ENCODE measurements around the gene GBP1.

DNA sequence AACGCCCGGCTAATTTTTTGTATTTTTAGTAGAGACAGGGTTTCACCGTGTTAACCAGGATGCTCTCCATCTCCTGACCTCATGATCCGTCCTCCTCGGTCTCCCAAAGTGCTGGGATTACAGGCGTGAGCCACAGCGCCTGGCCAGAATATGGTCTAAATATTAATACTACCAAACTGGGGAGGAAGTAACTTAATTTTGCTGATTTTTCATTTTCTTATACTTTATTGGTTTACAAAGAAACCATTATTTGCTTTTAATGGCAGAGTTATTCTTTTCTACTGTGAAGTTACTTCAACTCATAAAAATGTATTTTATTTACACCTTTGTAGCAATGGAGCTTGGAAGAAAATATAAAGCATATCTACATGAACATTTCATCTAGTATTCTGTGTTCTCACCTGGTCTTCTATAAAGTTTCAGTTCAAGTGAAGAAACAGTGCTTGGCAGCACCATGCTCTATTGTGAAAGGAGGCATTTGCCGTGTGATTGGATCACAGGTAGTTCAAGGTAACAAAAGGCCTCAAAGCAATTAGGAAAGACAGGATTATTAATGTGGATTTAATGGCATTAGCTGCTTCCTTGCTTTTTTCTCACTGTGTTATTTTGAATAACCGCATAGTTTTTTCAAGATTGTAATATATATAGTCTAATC, 13.6 kb downstream of the GBP1 start:
- TF ChIP-seq, protein P1, sequence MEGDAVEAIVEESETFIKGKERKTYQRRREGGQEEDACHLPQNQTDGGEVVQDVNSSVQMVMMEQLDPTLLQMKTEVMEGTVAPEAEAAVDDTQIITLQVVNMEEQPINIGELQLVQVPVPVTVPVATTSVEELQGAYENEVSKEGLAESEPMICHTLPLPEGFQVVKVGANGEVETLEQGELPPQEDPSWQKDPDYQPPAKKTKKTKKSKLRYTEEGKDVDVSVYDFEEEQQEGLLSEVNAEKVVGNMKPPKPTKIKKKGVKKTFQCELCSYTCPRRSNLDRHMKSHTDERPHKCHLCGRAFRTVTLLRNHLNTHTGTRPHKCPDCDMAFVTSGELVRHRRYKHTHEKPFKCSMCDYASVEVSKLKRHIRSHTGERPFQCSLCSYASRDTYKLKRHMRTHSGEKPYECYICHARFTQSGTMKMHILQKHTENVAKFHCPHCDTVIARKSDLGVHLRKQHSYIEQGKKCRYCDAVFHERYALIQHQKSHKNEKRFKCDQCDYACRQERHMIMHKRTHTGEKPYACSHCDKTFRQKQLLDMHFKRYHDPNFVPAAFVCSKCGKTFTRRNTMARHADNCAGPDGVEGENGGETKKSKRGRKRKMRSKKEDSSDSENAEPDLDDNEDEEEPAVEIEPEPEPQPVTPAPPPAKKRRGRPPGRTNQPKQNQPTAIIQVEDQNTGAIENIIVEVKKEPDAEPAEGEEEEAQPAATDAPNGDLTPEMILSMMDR (IDR thresholded peaks at IDR 0.05), result no peak
- TF ChIP-seq POLR2A (IDR thresholded peaks at IDR 0.05), result no peak
